Measurements from ENCODE around the gene ZNF574. TPM values are rescaled to one million over a fixed set of nuclear protein-coding genes. Genes with fewer than 3 reads are reported as not detected.

Gene ZNF574
- total RNA-seq, 1 experiment from 2014 or later, result 35.6 TPM

DNA sequence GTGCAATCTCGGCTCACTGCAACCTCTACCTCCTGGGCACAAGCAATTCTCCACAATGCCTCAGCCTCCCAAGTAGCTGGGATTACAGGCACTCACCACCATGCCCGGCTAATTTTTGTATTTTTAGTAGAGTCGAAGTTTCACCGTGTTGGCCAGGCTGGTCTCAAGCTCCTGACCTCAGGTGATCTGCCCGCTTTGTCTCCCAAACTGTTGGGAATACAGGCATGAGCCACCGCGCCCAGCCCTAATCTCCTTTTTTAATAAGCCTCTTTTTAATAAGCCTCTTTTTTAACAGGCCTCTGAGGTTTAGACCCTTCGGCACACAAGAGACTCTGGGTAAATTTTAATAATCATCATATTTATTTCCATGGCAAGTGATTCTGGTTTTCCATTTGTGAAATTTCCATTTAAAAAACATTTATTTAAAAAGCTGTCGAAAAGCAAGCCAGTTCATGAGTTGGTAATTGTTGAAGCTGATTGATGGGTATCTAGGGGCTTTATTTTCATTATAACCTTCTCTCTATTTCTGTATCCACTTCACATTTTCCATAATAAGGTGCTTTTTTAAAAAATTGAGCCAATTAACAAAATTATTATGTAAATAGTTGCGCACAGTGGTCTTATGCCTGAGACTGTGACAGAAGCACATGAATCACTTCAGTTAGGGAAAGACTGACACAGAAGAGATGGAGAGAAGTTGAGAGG, 44.5 kb downstream of the ZNF574 start:
- H3K23me2 ChIP-seq (ENCODE audit: insufficient read length, low read depth, low read length, poor library complexity, severe bottlenecking), result no peaks in the 10 kb centered on the region
- H4K91ac ChIP-seq (ENCODE audit: insufficient read length, low read depth, low read length), result no peak overlapping the region
- no peak overlapping the region for H2BK20ac ChIP-seq (ENCODE audit: low read depth, low read length, poor library complexity, severe bottlenecking)
- no peaks in the 10 kb centered on the region for H3K79me1 ChIP-seq (ENCODE audit: insufficient read depth, low read depth, low read length, poor library complexity, severe bottlenecking)
- H3K79me2 ChIP-seq (ENCODE audit: insufficient read depth, low read length), result no peaks in the 10 kb centered on the region
- no peak overlapping the region for H3K4me2 ChIP-seq (ENCODE audit: insufficient read depth, insufficient read length, low read length)
- Mint-ChIP-seq H3K4me1 (peaks cover 10 to 19% of the 10 kb centered on the region in 2 experiments), H3K27ac (no peak overlapping the region), H3K36me3 (ENCODE audit: insufficient read depth in 1 of 3, low read depth in 3 of 3) (no peaks in the 10 kb centered on the region), H3K27me3 (ENCODE audit: low read depth) (peaks cover 17% of the 10 kb centered on the region), H3K4me3 (no peak overlapping the region), H3K9me3 (no peaks in the 10 kb centered on the region; a peak in 1 of 5 replicates)
- H4K20me1 ChIP-seq (ENCODE audit: control insufficient read depth, insufficient read depth, insufficient read length), result no peaks in the 10 kb centered on the region
- no peak overlapping the region for H2BK5ac ChIP-seq (ENCODE audit: insufficient read length, low read length)
- H3K4me1 ChIP-seq (ENCODE audit: insufficient read depth, low read length), result 0 out of 2 replicates have a peak, but pooled peaks cover 2% of the 10 kb centered on the region
- no peak overlapping the region for H3K9ac ChIP-seq (ENCODE audit: extremely low read depth, insufficient read length, low read length)
- no peak overlapping the region for H2BK120ac ChIP-seq (ENCODE audit: low read depth, low read length, poor library complexity, severe bottlenecking)
- no peak overlapping the region for H2BK12ac ChIP-seq (ENCODE audit: insufficient read length, low read depth, low read length)
- TF ChIP-seq, protein P1, sequence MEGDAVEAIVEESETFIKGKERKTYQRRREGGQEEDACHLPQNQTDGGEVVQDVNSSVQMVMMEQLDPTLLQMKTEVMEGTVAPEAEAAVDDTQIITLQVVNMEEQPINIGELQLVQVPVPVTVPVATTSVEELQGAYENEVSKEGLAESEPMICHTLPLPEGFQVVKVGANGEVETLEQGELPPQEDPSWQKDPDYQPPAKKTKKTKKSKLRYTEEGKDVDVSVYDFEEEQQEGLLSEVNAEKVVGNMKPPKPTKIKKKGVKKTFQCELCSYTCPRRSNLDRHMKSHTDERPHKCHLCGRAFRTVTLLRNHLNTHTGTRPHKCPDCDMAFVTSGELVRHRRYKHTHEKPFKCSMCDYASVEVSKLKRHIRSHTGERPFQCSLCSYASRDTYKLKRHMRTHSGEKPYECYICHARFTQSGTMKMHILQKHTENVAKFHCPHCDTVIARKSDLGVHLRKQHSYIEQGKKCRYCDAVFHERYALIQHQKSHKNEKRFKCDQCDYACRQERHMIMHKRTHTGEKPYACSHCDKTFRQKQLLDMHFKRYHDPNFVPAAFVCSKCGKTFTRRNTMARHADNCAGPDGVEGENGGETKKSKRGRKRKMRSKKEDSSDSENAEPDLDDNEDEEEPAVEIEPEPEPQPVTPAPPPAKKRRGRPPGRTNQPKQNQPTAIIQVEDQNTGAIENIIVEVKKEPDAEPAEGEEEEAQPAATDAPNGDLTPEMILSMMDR (conservative IDR thresholded peaks at IDR 0.05), result no peak
- H4K5ac ChIP-seq (ENCODE audit: insufficient read length, low read depth, low read length), result no peak overlapping the region
- H3K27me3 ChIP-seq (ENCODE audit: insufficient read depth, low read length), result no peaks in the 10 kb centered on the region
- no peak overlapping the region for H3K56ac ChIP-seq (ENCODE audit: insufficient read length, low read depth, low read length)
- H2AFZ ChIP-seq (ENCODE audit: low read length), result no peak overlapping the region
- DNase-seq, result no peak
- H3K18ac ChIP-seq (ENCODE audit: insufficient read length, low read depth, low read length), result no peak overlapping the region
- H3K23ac ChIP-seq (ENCODE audit: insufficient read length, low read depth, low read length), result no peak overlapping the region
- no peak overlapping the region for H4K8ac ChIP-seq (replicated peaks; ENCODE audit: insufficient read length, low read depth, low read length)
- H3K14ac ChIP-seq (ENCODE audit: insufficient read depth, low read length), result no peak overlapping the region
- no peaks in the 10 kb centered on the region for H3K9me3 ChIP-seq (ENCODE audit: control insufficient read depth, low read depth, low read length)
- H2AK5ac ChIP-seq (ENCODE audit: insufficient read length, low read length), result no peak overlapping the region
- H3K4ac ChIP-seq (ENCODE audit: low read depth, low read length), result no peak overlapping the region
- H2BK15ac ChIP-seq (ENCODE audit: low read depth, low read length), result no peak overlapping the region
- no CpG with 5 or more reads among the region's 10 CpGs for WGBS (ENCODE audit: extremely low coverage, insufficient read length, low lambda C conversion rate)
- H3T11ph ChIP-seq (ENCODE audit: low read length), result no peak overlapping the region
- no peak overlapping the region for H3K27ac ChIP-seq (ENCODE audit: insufficient read length, low read depth, low read length)

All from H9 (cell line).